T-helper 1 cell (primary cell): ENCODE data around the gene ECHS1.
"Not testable (repeated sequence)": the region's sequence is repeated elsewhere in the genome, so short reads cannot be mapped to it uniquely, and the experiment has no call there.

Experiments
- DNase-seq, 5 donors: peaks; one replicate each; pipeline ENCODE4 v3.0.0-alpha.2; 2012 to 2020

ECHS1 gene

GRCh38 chr10:133324198-133324792, 48.9 kb downstream of the ECHS1 start:
- peak in 4 of 5 donors; percentile 20 to 61 (median 54) for DNase-seq

DNA sequence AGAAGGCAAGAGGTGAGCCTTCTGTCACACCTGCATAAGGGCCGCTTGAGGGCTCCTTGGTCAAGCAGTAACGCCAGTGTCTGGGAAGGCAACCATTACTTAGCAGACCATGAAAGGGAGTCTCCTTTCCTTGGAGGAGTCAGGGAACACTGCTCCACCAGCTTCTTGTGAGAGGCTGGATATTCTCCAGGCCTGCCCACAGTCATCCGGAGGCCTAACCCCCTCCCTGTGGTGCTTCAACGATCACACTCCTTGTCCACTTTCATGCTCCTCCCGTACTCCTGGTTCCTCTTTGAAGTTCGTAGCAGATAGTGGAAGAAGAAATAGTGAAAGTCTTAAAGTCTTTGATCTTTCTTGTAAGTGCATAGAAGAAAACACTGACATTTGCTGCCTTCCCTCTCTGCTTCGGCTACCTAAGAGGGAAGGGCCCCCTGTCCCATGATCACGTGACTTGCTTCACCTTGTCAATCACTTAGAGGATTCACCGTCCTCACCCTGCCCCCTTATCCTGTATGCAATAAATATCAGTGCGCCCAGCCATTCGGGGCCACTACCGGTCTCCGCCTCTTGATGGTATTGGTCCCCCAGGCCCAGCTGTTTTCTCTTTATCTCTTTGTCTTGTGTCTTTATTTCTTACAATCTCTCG, 51.0 kb downstream of the ECHS1 start:
- not testable (repeated sequence) for DNase-seq

- not testable (repeated sequence) for DNase-seq
Observed at GRCh38 chr10:133320852-133321422, 52.2 kb downstream of the ECHS1 start.

DNA sequence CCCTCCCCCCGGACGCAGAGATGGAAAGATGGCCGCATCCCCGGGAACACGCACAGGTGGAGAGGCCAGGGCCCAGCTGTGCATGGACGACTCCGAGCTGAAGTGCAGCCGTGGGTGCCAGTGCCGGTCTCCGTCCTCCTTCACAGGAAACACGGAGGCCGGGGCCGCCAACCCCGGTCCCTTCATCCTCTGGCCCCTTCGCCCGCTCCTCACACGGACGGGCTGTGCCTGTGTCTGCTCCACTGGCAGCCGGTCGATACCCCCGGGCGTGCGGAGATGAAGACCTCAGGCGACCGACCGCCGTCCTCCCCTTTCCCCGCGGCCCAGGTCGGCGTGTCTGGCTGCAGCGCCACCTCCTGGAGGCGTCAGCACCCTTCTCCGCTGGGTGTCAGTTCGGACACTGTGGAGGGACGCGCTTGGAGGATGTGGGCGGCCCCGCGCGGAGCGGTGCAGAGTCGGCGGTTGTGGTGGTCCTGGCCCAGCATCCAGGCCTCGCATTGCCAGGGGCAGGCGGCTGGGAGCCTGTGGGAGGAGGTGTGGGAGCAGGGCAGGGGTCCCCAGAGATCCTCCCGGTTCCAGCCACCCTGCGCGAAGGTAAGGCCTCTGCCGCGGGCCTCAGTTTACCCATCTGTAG, 54.5 kb downstream of the ECHS1 start:
- peak; percentile 51 to 66 (median 63) for DNase-seq

DNA sequence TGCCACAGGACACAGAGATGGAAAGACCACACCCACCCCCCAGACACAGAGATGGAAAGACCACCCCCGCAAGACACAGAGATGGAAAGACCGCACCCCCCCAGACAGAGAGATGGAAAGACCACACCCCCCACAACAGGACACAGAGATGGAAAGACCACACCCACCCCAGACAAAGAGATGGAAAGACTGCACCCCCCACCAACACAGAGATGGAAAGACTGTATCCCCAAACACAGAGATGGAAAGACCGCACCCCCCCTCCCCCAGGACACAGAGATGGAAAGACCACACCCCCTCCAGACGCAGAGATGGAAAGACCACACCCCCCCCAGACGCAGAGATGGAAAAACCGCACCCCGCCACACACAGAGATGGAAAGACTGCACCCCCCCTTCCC, 56.4 kb downstream of the ECHS1 start:
- no peak for DNase-seq

GRCh38 chr10:133316266-133316665, 56.9 kb downstream of the ECHS1 start:
- DNase-seq, result no peak

DNA sequence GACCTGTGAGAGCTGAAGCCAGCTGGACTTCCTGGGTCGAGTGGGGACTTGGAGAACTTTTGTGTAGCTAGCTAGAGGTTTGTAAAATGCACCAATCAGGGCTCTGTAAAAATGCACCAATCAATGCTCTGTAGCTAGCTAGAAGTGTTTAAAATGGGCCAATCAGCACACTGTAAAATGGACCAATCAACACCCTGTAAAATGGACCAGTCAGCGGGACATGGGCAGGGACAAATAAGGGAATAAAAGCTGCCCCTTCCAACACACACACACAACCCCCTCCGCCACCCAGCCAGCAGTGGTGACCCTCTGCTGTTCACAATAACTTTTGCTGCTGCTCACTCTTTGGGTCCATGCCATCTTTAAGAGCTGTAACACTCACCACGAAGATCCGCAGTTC, 57.3 kb downstream of the ECHS1 start:
- DNase-seq, result no peak

DNA sequence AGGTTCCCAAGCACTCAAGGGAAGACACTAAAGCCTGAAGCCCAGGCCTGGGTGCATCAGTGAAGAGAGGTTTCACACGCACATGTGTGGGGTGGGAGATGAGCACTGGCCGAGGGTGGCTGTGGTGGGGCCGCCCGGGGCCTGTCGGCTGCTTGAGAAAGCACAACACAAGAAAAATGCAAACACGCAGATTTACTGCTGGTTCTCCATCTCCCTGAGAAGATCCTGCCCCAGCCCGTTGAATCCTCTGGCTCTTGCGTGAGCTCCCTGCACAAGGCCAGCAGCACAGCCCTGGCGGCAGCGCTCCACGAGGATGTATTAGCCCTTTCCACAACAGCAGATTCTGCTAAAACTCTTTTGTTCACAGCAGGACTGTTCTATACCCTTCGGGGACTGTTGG, 58.2 kb downstream of the ECHS1 start:
- no peak for DNase-seq

DNA sequence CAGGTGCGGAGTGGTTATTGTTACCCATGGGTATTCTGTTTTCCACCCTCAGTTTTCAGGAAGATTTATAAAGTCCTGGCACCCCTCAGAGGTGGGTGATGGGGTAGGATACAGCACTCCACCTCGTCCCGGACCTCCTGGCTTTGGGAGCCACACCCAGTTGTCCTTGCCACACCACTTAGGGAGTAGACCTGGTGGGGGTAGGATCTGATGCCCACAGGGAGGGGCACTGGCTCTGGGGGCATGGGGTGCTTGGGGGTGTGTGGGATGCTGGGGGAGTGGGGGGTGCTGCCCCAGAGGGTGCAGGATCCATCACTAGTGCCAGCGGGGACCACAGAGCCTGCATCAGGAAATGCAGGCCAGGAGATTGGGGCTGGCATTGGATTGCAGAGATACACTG, 60.0 kb downstream of the ECHS1 start:
- DNase-seq, result no peak

GRCh38 chr10:133312769-133313145, 60.4 kb downstream of the ECHS1 start:
- no peak for DNase-seq
